ENCODE measurements around the gene ZP3.
"Not testable (repeated sequence)": the region's sequence is repeated elsewhere in the genome, so short reads cannot be mapped to it uniquely, and the experiment has no call there.

The ZP3 gene

DNA sequence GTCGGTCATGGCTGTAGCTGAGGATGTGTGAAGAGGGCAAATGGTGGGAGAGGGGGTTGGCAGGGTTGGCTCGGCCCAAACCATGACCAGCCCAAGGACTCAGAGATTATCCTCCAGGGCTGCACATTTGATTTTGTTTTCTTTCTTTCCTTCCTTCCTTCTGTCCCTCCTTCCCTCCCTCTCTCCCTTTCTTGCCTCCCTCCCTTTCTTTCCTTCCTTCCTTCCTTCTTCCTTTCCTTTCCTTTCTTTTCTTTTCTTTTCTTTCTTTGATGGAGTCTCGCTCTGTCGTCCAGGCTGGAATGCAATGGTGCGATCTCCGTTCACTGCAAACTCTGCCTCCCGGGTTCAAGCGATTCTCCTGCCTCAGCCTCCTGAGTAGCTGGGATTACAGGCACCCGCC lies 19.0 kb upstream of the ZP3 start:
- no peak for DNase-seq (ENCODE audit: low spot score)

DNA sequence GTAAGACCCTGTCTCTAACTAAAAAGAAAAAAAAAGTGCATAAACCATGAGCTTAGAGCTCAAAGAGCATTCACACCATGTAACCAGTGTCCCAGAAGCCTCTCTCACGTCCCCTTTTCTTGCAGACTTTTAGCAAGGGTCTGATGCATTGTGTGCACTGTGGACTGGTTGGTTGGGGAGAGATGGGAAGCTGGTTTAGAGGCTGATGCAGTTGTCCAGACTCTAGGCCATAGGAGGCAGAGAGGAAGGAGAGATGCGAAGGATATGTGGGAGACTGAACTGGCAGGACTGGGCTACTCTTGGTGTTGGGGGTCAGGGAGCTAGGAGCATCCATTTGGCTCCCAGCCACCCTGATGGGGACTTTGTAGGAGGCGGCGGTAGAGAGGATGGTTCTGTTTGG lies 17.0 kb upstream of the ZP3 start:
- no peak for DNase-seq (ENCODE audit: low spot score)

DNA sequence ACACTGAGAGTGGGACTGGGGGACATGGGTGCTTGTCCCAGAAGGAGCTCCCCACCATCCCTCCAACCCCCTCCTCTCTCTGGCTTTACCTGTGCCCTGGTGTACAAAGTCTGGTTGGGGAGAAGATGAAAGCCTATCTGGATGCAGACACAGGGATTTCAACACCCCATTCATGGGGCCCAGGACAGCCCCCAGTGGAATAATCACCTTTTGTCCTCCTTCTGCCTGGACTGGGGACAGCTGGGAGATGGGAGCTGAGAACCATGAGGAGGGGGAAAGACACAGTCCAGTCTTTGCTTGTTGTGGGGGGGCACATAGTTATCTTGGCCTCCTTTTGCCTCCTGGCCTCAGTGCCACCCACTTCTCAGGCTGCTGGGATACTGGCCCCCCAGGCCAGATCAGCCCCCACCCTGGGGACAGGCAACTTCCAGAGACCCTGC lies 16.6 kb upstream of the ZP3 start:
- no peak for DNase-seq (ENCODE audit: low spot score)

DNA sequence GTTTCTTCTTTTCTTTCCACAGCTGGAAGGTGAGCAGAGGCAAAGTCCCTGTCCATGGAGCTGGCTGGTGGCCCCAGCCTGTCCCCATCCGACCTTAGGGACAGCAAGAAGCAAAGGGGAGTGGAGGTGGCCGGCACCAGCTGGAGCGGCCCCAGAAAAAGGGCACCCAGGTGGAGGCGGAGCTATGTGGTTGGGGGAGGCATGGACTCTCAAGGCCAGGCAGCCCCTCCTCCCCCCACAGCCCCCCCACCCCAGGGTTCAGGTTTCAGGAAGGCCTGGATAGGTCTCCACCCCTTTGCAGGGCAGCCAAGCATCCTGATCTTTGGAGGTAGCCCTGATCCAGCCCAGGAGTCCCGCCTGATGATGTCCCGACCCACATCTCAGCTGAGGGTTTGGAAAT lies 15.2 kb upstream of the ZP3 start, which contains the start of gene SSC4D:
Gene SSC4D (minus strand): TSS at position 161 of the 400 bp plus-strand sequence. CDS start 5,258 bp downstream, outside the sequence.
- DNase-seq (ENCODE audit: low spot score): no peak

DNA sequence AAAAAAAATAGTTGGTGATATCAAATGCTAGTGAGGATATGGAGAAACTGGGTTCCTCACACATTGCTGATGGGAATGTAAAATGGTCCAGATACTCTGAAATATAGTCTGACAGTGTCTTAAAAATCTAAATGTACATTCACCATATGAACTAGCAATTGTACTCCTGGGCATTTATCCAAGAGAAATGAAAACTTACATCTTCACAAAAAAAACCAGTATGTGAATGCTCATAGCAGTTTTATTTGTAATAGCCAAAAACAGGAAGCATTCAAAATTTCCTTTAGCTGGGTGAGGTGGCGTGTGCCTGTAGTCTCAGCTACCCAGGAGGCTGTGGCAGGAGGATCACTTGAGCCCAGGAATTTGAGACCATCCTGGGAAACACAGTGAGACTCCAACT lies 13.1 kb upstream of the ZP3 start:
- no peak for DNase-seq (ENCODE audit: low spot score)

DNA sequence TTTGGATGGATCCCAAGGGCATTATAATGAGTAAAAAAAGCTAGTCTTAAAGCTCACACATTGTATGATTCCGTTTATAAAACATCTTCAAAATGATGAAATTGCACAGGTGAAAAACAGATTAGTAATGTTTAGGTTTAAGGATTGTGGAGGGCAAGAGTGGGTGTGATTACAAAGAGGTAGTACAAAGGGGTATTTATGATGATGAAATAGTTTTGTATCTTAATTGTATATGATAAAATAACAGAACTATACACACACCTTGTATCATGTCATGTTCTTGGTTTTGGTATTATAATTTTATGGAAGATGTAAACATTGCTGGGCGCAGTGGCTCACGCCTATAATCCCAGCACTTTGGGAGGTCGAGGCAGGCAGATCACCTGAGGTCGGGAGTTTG lies 12.5 kb upstream of the ZP3 start:
- no peak for DNase-seq (ENCODE audit: low spot score)

DNA sequence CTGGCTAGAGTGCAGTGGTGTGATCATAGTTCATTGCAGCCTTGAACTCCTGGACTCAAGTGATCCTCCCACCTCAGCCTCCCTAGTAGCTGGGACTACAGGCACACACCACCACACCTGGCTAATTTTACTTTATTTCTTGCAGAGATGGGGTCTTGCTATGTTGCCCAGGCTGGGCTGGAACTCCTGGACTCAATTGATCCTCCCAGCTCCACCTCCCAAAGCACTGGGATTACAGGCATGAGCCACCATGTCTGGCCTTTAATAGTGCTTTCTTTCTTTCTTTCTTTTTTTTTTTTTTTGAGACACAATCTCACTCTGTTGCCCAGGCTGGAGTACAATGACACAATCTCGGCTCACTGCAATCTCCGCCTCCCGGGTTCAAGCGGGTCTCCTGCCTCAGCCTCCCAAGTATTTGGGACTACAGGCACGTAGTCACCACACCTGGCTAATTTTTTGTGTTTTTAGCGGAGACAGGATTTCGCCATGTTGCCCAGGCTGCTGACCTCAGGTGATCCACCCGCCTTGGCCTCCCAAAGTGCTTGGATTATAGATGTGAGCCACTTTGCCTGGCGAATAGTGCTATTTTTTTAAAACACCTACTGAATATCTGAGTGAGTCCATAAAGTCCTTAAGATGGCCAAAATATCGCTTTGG lies 7.0 kb upstream of the ZP3 start:
- not testable (repeated sequence) for DNase-seq (ENCODE audit: low spot score)

DNA sequence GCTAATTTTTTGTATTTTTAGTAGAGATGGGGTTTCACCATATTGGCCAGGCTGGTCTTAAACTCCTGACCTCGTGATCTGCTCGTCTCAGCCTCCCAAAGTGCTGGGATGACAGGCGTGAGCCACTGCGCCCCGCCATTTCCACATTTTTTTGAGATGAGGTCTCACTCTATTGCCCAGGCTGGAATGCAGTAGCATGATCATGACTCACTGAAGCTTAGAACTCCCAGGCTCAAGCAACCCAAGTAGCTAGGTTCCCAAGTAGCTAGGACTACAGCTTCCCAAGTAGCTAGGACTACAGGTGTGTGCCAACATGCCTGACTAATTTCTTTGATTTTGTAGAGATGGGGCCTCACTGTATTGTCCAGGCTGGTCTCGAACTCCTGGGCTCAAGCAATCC lies 3.7 kb upstream of the ZP3 start:
- not testable (repeated sequence) for DNase-seq (ENCODE audit: low spot score)

DNA sequence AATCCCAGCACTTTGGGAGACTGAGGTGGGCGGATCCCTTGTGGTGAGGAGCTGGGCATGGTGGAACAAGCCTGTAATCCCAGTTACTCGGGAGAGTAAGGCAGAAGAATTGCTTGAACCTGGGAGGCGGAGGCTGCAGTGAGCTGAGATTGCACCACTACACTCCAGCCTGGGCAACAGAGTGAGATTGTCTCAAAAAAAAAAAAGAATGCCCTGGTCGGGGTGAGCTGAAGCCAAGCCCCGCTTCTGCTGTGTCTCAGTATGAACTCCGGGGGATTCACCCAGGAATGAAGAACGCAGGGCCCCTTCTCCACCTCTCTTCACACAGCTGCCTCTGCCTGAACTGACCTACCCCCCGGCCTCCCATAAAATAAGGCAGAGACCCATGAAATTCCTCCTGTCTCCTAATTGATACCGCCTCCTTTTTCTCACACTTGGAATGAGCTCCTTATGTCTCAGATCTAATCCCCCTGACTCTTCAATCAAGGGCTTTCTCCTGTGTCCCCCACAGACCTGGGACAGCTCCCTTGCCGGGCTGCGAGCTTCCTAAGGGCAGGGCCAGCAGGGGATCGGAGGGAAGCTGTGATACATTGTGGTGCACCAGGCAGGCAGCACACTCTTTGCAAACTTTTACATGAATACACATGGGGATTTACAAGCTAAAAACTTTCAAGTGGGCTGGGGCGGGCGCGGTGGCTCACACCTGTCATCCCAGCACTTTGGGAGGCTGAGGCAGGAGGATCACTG lies 911 bp upstream of the ZP3 start:
- no peak for DNase-seq (ENCODE audit: low spot score)

DNA sequence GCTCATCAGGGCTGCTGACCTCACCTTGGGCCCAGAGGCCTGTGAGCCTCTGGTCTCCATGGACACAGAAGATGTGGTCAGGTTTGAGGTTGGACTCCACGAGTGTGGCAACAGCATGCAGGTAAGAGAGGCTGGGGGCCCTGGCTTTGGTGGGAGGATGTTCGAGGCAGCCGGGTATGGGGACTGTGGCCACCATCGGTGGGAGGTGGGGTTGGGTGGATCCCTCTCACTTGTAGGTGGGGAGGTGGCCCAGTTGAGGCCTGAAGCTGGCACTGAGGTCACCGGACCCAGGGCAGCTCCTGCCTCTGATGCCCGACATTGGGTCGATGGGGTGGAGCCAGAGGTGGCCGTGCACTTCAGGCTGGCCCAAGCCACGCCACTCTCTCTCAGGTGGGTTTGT lies 406 bp downstream of the ZP3 start:
- no peak for DNase-seq (ENCODE audit: low spot score)

DNA sequence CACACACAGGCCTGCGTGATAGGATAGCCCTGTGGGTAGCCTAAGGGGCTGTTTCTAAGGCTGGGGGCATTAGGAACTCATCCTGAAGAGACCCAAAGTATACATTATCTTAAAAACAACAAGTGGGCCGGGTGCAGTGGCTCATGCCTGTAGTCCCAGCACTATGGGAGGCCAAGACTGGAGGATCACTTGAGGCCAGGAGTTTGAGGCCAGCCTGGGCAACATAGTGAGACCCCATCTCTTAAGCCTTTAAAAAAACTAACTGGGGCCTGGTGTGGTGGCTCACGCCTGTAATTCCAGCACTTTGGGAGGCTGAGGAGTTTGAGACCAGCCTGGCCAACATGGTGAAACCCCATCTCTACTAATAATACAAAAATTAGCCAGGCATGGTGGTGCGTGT lies 808 bp downstream of the ZP3 start:
- not testable (repeated sequence) for DNase-seq (ENCODE audit: low spot score)

DNA sequence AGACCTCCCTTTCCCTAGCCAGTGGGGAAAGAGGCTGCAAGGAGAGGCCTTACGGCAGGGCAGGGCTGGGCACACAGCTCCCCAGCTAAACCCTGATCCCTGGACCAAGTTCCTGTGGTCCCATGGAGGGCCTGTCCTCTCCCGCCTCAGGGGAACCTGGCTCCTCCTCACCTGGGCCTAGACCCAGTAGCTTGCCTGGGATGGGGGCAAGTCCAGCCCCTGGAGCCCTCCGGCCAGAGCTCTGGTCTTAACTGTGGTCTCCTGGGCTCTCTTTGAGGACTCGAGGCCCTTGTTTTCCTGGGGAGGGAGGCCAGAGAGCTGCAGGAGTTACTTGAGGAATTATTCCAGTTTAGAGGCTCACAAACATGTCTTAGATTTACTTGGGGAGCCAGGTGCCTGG lies 1.5 kb downstream of the ZP3 start:
- DNase-seq (ENCODE audit: low spot score): no peak

DNA sequence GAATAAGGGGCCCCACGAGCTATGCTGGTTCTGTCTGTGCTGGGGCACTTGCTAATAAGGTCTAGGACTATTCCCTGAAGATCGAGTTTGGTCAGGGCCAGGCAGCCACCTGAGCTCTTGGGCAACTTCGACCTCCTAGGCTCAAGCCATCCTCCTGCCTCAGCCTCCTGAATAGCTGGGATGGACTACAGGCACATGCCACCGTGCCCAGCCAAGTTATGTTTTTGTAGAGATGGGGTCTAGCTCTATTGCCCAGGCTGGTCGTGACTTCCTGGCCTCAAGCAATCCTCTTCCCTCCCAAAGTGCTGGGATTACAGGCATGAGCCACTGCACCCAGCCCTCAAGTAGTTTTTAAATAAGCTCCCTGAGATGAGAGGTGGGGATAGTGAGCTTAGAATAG lies 2.9 kb downstream of the ZP3 start:
- DNase-seq (ENCODE audit: low spot score): no peak

DNA sequence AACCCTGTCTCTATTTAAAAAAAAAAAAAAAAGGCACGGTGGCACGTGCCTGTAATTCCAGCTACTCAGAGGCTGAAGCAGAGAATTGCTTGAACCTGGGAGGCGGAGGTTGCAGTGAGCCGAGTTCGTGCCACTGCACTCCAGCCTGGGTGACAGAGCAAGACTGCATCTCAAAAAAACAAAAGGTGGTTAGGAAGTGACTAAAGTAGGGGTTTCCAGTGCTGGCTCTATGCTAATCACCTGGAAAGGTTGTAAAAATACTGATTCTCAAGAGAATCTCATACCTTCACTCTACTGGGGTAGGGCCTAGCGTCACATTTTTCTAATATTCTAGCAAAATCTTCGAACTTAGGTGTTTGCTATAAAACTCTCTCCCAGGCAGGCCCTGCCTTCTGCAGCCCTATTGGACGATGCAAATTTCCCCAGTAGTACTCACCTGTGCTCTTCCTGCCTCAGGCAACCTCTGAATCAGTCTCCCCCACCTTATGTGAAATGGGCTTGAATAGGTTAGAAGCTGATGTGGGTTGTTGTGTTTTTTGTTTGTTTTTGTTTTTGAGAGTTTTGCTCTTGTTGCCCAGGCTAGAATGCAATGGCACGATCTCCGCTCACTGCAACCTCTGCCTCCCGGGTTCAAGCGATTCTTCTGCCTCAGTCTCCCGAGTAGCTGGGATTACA lies 3.5 kb downstream of the ZP3 start:
- DNase-seq (ENCODE audit: low spot score): no peak

DNA sequence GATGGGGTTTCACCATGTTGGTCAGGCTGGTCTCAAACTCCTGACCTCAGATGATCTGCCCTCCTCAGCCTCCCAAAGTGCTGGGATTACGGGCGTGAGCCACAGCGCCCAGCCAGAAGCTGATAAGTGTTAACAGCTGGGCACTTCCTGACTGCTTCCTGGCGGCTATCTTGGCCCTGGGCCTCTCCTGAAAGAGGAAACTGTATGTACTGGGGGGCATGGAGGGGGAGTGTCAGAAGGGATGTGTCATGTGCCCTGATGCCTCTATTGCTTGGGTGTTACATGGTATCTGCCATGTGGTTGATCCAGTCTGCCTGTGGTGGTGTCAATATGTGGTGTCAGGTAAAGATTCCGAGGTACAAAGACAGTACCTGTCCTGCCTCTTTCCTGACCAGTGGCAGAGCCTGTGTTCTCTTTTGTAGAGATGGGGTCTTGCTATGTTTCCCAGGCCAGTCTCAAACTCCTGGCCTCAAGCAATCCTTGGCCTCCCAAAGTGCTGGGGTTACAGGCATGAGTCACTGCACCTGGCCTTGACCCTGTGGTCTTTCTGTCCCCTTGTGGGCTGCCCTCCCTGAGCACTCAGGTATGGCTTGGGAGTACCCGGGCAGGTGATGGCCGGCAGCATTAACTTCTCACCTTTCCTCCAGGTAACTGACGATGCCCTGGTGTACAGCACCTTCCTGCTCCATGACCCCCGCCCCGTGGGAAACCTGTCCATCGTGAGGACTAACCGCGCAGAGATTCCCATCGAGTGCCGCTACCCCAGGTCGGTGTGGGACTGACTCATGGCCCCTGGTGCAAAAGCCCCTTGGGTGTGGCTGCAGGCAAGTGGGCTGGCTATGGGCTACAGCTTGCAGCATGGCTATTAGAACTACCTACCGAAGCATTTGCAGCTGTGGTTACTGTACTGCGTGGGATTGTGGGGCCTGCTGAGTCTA lies 4.4 kb downstream of the ZP3 start:
- DNase-seq (ENCODE audit: low spot score): no peak

DNA sequence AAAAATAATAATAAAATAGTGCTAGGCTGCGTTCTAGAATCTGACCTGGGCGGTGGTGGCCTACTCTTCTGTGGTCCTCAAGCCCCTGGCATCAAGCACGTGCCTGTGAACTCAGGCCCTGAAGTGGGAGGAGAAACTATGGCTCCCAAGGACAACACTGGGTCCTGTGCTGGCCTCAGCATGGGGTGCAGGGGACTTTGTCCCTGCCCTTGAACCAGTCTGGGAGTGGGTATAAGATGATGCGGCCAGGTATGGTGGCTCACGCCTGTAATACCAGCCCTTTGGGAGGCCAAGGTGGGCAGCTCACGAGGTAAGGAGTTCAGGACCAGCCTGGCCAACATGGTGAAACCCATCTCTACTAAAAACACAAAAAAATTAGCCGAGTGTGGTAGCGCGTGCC lies 5.5 kb downstream of the ZP3 start:
- no peak for DNase-seq (ENCODE audit: low spot score)

DNA sequence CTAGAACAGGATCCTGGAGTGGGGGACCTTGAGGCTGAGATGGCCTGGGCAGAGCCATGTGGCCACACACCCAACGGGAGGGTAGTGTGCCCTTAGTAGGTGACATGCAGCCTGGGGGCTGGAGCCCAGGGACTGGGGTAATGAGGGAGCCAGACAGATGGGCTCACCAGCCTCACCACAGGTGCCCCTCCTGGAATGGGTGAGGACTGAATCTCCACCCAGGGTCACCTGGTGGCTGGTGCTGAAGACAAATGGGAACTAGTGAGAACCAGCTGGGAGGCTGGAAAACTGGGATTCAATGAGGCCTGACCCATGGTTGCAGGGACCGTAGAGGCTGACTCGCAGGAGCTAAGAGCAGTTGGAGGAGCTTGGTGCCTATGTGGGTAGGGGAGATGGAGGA lies 6.1 kb downstream of the ZP3 start:
- DNase-seq (ENCODE audit: low spot score): no peak

DNA sequence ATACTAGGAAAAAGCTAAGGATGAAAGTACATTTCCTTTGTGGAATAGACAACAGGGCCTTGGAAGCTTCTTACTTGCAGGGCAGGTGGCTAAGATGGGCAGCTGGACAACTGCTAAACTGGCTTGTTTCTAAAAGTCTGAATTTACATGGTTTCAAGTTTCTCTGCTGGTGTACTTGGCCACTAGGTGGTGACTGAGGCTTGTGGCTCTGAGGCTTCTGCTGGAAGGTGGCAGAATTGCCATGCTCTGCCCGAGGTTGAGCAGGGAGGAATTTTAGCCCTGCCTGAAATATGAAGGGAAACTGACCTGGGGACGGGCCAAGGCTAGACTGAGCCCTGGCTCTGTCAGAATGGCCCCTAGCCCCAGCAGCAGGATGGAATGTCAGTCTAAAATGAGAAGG lies 13.1 kb downstream of the ZP3 start:
- DNase-seq (ENCODE audit: low spot score): peak; percentile 45

DNA sequence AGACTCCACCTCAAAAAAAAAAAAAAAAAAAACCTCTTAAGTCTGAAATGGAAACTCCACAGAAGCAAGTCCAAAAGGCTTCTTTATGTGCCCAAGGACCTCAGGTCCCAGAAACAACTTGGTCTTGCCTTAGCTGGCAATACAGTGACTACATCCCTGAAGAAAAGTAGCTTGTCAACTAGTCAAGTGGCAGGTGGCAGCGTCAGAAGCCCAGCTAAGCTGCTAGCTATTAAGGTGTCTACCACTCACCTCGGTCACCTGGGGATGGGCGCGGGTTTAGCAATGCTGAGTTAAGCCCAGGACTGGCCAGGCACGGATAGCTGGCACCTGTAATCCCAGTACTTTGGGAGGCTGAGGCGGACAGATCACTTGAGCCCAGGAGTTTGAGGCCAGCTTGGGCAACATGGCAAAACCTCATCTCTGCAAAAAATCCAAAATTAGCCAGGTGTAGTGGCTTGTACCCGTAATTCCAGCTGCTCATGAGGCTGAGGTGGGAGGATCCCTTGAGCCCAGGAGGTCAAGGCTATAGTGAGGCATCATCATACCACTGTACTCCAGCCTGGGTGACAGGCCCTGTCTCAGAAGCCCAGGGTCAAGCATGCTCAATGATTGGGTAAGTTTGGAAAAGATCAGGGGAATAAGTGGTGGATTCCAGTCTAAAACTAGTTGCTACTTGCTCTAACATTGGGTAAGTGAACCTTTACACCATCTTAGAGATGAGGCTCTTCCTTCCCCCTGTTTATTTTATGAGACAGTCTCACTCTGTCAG lies 14.6 kb downstream of the ZP3 start:
- DNase-seq (ENCODE audit: low spot score): not testable (repeated sequence)

DNA sequence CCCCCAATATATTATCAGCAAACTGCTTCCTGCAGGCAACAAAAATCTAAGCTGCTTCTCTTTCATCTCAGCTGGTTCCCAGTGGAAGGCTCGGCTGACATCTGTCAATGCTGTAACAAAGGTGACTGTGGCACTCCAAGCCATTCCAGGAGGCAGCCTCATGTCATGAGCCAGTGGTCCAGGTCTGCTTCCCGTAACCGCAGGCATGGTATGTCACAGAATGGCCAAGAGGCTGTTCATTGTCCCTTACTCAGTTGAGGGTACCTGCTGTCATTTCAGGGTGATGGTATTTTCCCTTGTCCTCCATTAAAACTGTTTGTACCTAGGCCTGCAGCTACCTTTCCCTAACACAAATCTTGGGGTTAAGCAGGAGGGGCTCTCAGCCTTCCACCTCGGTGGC lies 15.7 kb downstream of the ZP3 start:
- DNase-seq (ENCODE audit: low spot score): not testable (repeated sequence)

DNA sequence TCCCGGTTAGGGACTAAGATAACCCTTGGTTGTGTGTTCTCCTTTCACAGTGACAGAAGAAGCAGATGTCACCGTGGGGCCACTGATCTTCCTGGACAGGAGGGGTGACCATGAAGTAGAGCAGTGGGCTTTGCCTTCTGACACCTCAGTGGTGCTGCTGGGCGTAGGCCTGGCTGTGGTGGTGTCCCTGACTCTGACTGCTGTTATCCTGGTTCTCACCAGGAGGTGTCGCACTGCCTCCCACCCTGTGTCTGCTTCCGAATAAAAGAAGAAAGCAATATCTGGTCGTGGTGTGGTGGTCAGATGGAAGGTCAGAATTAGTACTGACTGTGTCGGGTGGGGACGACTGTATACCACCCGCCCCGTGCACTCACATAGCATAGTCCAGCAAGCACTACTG lies 17.0 kb downstream of the ZP3 start:
- DNase-seq (ENCODE audit: low spot score): not testable (repeated sequence)

All from hematopoietic multipotent progenitor cell treated with erythropoietin and hydrocortisone succinate and interleukin-3 and kit ligand, for 15 days (in vitro differentiated cells).